Calu3 (cell line): Measurements from ENCODE around the gene PLXNA1. TPM values are rescaled to one million over a fixed set of nuclear protein-coding genes. Genes with fewer than 3 reads are reported as not detected.

Source experiments
- BruUV-seq: library from RNA; stranded (reverse); fragments of 400-500 nt; replicated peaks from 2 replicates; lab custom pipeline; 2021; lab: Mats Ljungman, UMichigan
- CTCF ChIA-PET: fragments of 300-600 bp; sonication (Branson Sonifier 250); formaldehyde crosslinking; loops from one replicate; lab custom pipeline; 2022; ENCODE audit warnings: antibody characterized with exemption; lab: Charles Lee
- DNase-seq: peaks from one replicate; pipeline ENCODE4 v3.0.0; 2022
- H3K27ac Mint-ChIP-seq: one replicate; pipeline ENCODE4 v1.8.0; 2022; ENCODE audit warnings: mixed read lengths; ENCODE audit not compliant: unreplicated experiment
- H3K27me3 Mint-ChIP-seq: one replicate; pipeline ENCODE4 v1.8.0; 2022; ENCODE audit warnings: mixed read lengths; ENCODE audit not compliant: unreplicated experiment
- H3K36me3 Mint-ChIP-seq: one replicate; pipeline ENCODE4 v1.8.0; 2022; ENCODE audit warnings: mild to moderate bottlenecking, moderate library complexity, mixed read lengths; ENCODE audit not compliant: insufficient read depth, unreplicated experiment
- H3K4me1 Mint-ChIP-seq: one replicate; pipeline ENCODE4 v1.8.0; 2022; ENCODE audit warnings: mild to moderate bottlenecking, low read depth, mixed read lengths; ENCODE audit not compliant: unreplicated experiment
- H3K4me3 Mint-ChIP-seq: one replicate; pipeline ENCODE4 v1.8.0; 2022; ENCODE audit warnings: mild to moderate bottlenecking, low read depth, moderate library complexity, mixed read lengths; ENCODE audit not compliant: unreplicated experiment
- H3K9me3 Mint-ChIP-seq: one replicate; pipeline ENCODE4 v1.8.0; 2022; ENCODE audit warnings: low read depth, mixed read lengths; ENCODE audit not compliant: unreplicated experiment
- intact Hi-C: fragments of 100-400 bp; cut with micrococcal nuclease; formaldehyde crosslinking; loops from one replicate; pipeline ENCODE4 v1.10.0; 2022; ENCODE audit not compliant: unreplicated experiment
- total RNA-seq: library from RNA; stranded (reverse); gene quantifications from 2 replicates; pipeline ENCODE4 v1.2.3, GENCODE V29; 2022
- TF ChIP-seq, protein P1 (sequence below): fragments of 200-600 bp; IDR thresholded peaks from one replicate; pipeline ENCODE4 v1.8.0; 2022; ENCODE audit warnings: antibody characterized with exemption; ENCODE audit not compliant: unreplicated experiment

Gene PLXNA1
- total RNA-seq, 1 experiment from 2014 or later: 84.3 TPM

DNA sequence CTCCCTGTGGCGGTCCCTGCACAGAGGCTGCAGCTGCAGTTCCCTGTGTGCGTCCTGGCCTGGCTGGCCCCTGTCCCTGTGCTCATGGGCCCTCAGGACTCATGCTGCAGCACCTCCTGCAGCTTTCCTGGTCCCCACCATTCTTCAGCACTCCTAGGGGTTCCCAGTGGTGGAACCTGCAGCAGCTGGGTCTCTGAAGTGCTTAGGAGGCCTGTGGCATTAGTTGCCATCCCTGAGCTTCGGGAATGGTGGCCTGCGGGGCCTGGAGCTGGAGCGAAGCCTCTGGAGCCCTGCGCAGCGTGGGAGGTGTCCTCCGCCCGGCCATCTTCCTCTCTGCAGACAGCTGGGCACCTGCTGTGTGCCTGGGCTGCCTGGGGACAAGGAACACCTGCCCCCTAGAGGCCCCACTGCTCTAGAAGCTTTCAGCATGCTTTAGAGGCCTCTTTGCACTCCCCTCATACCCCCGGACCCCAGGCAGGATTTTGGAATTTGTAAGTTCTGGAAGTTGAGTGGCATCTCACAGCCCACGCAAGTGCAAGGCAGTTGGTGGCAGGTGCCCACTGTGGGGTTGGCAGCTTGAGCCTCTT, 13.1 kb downstream of the PLXNA1 start:
- Mint-ChIP-seq H3K4me1 (peaks cover 32% of the 10 kb centered on the region), H3K9me3 (no peaks in the 10 kb centered on the region), H3K27ac (no peak overlapping the region), H3K36me3 (peaks cover 28% of the 10 kb centered on the region), H3K4me3 (no peak overlapping the region), H3K27me3 (no peaks in the 10 kb centered on the region)
- BruUV-seq: no TSS peak
- DNase-seq: no peak
- CTCF ChIA-PET: interaction anchor here (1.5 kb wide), 1 partner anchor 16 kb away, joined by 3 read pairs; no protein-coding TSS in a partner anchor
- TF ChIP-seq, protein P1, sequence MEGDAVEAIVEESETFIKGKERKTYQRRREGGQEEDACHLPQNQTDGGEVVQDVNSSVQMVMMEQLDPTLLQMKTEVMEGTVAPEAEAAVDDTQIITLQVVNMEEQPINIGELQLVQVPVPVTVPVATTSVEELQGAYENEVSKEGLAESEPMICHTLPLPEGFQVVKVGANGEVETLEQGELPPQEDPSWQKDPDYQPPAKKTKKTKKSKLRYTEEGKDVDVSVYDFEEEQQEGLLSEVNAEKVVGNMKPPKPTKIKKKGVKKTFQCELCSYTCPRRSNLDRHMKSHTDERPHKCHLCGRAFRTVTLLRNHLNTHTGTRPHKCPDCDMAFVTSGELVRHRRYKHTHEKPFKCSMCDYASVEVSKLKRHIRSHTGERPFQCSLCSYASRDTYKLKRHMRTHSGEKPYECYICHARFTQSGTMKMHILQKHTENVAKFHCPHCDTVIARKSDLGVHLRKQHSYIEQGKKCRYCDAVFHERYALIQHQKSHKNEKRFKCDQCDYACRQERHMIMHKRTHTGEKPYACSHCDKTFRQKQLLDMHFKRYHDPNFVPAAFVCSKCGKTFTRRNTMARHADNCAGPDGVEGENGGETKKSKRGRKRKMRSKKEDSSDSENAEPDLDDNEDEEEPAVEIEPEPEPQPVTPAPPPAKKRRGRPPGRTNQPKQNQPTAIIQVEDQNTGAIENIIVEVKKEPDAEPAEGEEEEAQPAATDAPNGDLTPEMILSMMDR: no peak
- intact Hi-C loops: no loop called here

DNA sequence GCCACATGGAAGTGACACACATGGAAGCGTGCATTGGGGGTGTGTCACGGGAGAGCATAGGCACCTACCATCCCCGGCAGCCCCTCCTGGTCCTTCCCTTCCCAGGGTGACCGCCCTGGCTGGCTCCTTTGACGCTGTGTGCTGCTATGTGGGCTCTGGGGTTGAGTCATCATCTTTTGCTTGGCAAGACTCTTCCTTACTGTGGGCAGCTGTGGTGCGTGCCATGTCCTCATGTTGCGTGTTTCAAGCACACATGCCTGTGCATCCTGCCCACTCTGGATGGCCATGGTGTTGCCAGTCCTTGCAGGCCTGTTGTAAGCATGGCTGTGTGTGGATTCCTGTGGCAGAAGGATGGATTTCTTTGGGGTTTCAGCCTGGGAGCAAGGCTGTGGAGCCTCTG, 14.0 kb downstream of the PLXNA1 start:
- CTCF ChIA-PET: interaction anchor here (1.5 kb wide), 1 partner anchor 16 kb away, joined by 3 read pairs; no protein-coding TSS in a partner anchor
- Mint-ChIP-seq H3K27me3 (no peaks in the 10 kb centered on the region), H3K36me3 (peaks cover 31% of the 10 kb centered on the region), H3K4me1 (peaks cover 36% of the 10 kb centered on the region), H3K9me3 (no peaks in the 10 kb centered on the region), H3K4me3 (no peak overlapping the region), H3K27ac (no peak overlapping the region)
- intact Hi-C loops: no loop called here
- BruUV-seq: no TSS peak
- no peak for DNase-seq
- TF ChIP-seq, protein P1: no peak

DNA sequence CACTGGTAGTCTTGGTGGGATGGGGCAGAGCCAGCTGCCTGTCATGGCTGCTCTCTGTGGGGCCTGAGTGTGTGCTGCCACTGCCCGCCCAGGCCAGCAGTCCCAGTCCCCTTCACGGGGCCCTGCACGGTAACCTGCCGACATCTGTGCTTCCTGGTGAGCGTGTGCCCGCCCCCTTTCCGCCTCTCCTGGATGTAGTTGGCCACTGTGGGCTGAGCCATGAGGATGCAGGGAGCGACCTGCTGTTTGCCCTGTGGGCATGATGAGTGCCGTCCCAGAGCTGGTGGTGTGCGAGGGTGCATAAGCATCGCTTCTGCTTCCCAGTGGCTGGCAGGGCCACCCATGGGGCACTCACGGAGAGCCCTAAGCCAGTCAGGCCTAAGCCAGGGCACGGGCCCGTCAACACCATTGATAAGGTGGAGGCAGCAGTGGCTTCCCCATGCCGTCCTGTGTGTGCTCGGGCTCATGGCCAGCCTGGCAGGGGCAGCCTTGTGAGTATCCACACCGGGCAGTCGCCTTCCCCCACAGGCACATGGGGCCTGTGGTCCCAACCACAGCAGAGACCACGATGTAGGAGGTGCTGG, 14.6 kb downstream of the PLXNA1 start:
- no TSS peak for BruUV-seq
- intact Hi-C loops: no loop called here
- H3K27me3 Mint-ChIP-seq: no peaks in the 10 kb centered on the region

DNA sequence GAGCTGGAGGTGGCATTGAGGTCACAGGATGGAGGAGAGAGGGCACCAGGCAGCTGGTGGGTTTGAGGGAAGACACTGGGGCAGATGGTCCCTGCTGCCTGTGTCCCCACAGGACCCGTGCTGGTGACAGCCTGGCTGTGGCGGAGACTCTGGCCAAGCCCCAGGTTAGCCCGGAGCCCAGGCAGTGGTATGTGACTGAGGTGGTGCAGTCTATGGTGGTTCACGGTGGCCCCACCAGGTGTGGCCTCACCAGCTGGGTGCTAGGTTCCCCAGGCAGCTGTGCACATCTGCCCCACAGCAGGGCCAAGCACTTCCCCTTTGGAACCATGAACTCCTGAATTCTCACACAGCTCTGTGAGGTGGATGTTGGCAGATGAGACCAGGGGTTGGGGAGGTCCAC, 15.4 kb downstream of the PLXNA1 start:
- H3K27me3 Mint-ChIP-seq: no peaks in the 10 kb centered on the region
- CTCF ChIA-PET: interaction anchor here (0.5 kb wide), 1 partner anchor 1739 kb away, joined by 3 read pairs; no protein-coding TSS in a partner anchor
- H3K4me3 Mint-ChIP-seq: peak overlapping the region; percentile 39
- peaks cover 44% of the 10 kb centered on the region for H3K4me1 Mint-ChIP-seq
- no peaks in the 10 kb centered on the region for H3K9me3 Mint-ChIP-seq
- intact Hi-C loops: no loop called here
- H3K27ac Mint-ChIP-seq: peak overlapping the region; percentile 30
- no peak for DNase-seq
- H3K36me3 Mint-ChIP-seq: peaks cover 41% of the 10 kb centered on the region
- BruUV-seq: no TSS peak
- TF ChIP-seq, protein P1: no peak

More for the DNA sequence above, 14.6 kb downstream of the PLXNA1 start:
- DNase-seq: no peak
- Mint-ChIP-seq H3K4me1 (peaks cover 42% of the 10 kb centered on the region), H3K27ac (peak overlapping the region; percentile 30), H3K9me3 (no peaks in the 10 kb centered on the region), H3K36me3 (peaks cover 37% of the 10 kb centered on the region), H3K4me3 (no peak overlapping the region)
- TF ChIP-seq, protein P1: no peak
- CTCF ChIA-PET: interaction anchor here (1.5 kb wide), 1 partner anchor 15 kb away, joined by 3 read pairs; no protein-coding TSS in a partner anchor
